ENCODE data around the gene IFIT3. TPM values are rescaled to one million over a fixed set of nuclear protein-coding genes. Genes with fewer than 3 reads are reported as not detected.
A peak's percentile ranks its signal among the peaks of the same experiment; 100 is the strongest.
"Not testable (repeated sequence)": the region's sequence is repeated elsewhere in the genome, so short reads cannot be mapped to it uniquely, and the experiment has no call there.

IFIT3 gene
- total RNA-seq, 1 experiment from 2014 or later, result 0.55 TPM

DNA sequence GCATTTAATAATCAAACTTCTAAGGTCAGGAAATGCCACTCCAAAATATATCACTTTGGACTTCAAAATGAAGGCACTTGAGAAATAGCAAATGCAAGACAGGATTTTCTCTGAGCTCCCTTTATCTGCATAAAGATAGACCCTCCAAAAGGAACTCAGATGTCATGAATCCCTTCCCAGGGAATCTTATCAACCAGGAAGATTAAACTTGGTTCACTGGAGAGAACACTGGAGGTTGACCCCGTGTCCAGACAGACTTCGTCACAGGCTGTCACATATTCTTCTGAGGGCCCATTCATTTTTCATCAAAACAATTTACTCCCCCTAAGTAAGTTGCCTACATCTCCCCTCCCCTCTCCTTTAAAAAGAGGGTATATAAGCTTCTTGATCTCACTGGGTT, 21.2 kb downstream of the IFIT3 start:
- Mint-ChIP-seq H3K27ac (no peak overlapping the region; a peak in 1 of 7 replicates), H3K36me3 (ENCODE audit: insufficient read depth in 1 of 3, low read depth in 3 of 3) (peaks cover 0 to 7% (median 4%) of the 10 kb centered on the region in 3 experiments; a peak in 4 of 7 replicates), H3K4me1 (peaks cover 63 to 66% of the 10 kb centered on the region in 2 experiments), H3K4me3 (no peak overlapping the region), H3K9me3 (peaks cover 2 to 5% of the 10 kb centered on the region in 2 experiments; a peak in 3 of 5 replicates), H3K27me3 (ENCODE audit: low read depth) (no peaks in the 10 kb centered on the region)
- Histone ChIP-seq H3K23me2 (ENCODE audit: insufficient read length, low read depth, low read length, poor library complexity, severe bottlenecking) (no peaks in the 10 kb centered on the region), H2BK12ac (ENCODE audit: insufficient read length, low read depth, low read length) (no peak overlapping the region), H2BK120ac (ENCODE audit: low read depth, low read length, poor library complexity, severe bottlenecking) (no peak overlapping the region), H3K9me3 (ENCODE audit: control insufficient read depth, low read depth, low read length) (no peaks in the 10 kb centered on the region), H2AK5ac (ENCODE audit: insufficient read length, low read length) (no peak overlapping the region), H4K20me1 (ENCODE audit: control insufficient read depth, insufficient read depth, insufficient read length) (no peaks in the 10 kb centered on the region), H2BK15ac (ENCODE audit: low read depth, low read length) (no peak overlapping the region), H3K4me2 (ENCODE audit: insufficient read depth, insufficient read length, low read length) (no peak overlapping the region), H3K56ac (ENCODE audit: insufficient read length, low read depth, low read length) (no peak overlapping the region), H3K27me3 (ENCODE audit: insufficient read depth, low read length) (no peaks in the 10 kb centered on the region), H3K18ac (ENCODE audit: insufficient read length, low read depth, low read length) (no peak overlapping the region), H2BK5ac (ENCODE audit: insufficient read length, low read length) (no peak overlapping the region), H3K4ac (ENCODE audit: low read depth, low read length) (no peak overlapping the region), H3K14ac (ENCODE audit: insufficient read depth, low read length) (no peak overlapping the region), H2AFZ (ENCODE audit: low read length) (no peak overlapping the region), H3T11ph (ENCODE audit: low read length) (no peak overlapping the region), H3K27ac (ENCODE audit: insufficient read length, low read depth, low read length) (no peak overlapping the region), H4K8ac (replicated peaks; ENCODE audit: insufficient read length, low read depth, low read length) (no peak overlapping the region), H3K79me1 (ENCODE audit: insufficient read depth, low read depth, low read length, poor library complexity, severe bottlenecking) (no peaks in the 10 kb centered on the region), H2BK20ac (ENCODE audit: low read depth, low read length, poor library complexity, severe bottlenecking) (no peak overlapping the region), H4K5ac (ENCODE audit: insufficient read length, low read depth, low read length) (no peak overlapping the region), H3K79me2 (ENCODE audit: insufficient read depth, low read length) (no peaks in the 10 kb centered on the region), H4K91ac (ENCODE audit: insufficient read length, low read depth, low read length) (no peak overlapping the region), H3K23ac (ENCODE audit: insufficient read length, low read depth, low read length) (no peak overlapping the region), H3K4me1 (ENCODE audit: insufficient read depth, low read length) (peaks cover 22% of the 10 kb centered on the region), H3K9ac (ENCODE audit: extremely low read depth, insufficient read length, low read length) (no peak overlapping the region)
- DNase-seq, result no peak
- TF ChIP-seq, protein P1, sequence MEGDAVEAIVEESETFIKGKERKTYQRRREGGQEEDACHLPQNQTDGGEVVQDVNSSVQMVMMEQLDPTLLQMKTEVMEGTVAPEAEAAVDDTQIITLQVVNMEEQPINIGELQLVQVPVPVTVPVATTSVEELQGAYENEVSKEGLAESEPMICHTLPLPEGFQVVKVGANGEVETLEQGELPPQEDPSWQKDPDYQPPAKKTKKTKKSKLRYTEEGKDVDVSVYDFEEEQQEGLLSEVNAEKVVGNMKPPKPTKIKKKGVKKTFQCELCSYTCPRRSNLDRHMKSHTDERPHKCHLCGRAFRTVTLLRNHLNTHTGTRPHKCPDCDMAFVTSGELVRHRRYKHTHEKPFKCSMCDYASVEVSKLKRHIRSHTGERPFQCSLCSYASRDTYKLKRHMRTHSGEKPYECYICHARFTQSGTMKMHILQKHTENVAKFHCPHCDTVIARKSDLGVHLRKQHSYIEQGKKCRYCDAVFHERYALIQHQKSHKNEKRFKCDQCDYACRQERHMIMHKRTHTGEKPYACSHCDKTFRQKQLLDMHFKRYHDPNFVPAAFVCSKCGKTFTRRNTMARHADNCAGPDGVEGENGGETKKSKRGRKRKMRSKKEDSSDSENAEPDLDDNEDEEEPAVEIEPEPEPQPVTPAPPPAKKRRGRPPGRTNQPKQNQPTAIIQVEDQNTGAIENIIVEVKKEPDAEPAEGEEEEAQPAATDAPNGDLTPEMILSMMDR (conservative IDR thresholded peaks at IDR 0.05), result no peak
- WGBS (ENCODE audit: extremely low coverage, insufficient read length, low lambda C conversion rate), result no CpG with 5 or more reads among the region's 2 CpGs

DNA sequence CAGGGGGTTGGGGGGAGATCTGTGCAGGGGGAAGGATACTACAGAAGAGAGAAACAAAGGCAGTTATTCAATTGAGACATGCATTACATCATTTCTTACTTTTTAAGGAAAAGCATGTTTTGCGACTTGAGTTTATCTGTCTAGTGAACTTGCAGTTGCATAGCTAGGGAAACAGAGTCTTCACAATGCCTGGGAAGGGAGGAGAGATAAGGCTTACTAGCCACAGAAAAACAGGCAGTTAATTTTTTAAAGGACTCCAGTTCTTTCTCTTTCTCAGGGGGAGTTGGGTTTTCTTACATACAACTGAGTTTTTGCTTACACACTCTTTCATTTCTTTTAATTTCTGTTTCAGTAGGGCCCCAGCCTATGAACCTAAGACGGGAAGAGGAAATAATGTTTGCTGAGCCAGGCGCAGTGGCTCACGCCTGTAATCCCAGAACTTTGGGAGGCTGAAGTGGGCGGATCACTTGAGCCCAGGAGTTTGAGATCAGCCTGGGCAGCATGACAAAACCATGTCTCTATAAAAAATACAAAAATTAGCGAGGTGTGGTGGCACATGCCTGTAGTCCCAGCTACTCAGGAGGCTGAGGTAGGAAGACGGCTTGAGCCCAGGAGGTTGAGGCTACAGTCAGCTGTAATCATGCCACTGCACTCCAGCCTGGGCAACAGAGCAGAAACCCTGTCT, 23.0 kb downstream of the IFIT3 start:
- H3K4ac ChIP-seq (ENCODE audit: low read depth, low read length); H4K91ac ChIP-seq (ENCODE audit: insufficient read length, low read depth, low read length); H3K27ac ChIP-seq (ENCODE audit: insufficient read length, low read depth, low read length); H2AK5ac ChIP-seq (ENCODE audit: insufficient read length, low read length); H2BK5ac ChIP-seq (ENCODE audit: insufficient read length, low read length); H3K56ac ChIP-seq (ENCODE audit: insufficient read length, low read depth, low read length); H3K18ac ChIP-seq (ENCODE audit: insufficient read length, low read depth, low read length); H3K27me3 Mint-ChIP-seq (ENCODE audit: low read depth); H3K14ac ChIP-seq (ENCODE audit: insufficient read depth, low read length); H3K9ac ChIP-seq (ENCODE audit: extremely low read depth, insufficient read length, low read length); H2BK120ac ChIP-seq (ENCODE audit: low read depth, low read length, poor library complexity, severe bottlenecking); H2BK15ac ChIP-seq (ENCODE audit: low read depth, low read length); H3K27me3 ChIP-seq (ENCODE audit: insufficient read depth, low read length); H3K23ac ChIP-seq (ENCODE audit: insufficient read length, low read depth, low read length); H3T11ph ChIP-seq (ENCODE audit: low read length); H2BK12ac ChIP-seq (ENCODE audit: insufficient read length, low read depth, low read length); H4K5ac ChIP-seq (ENCODE audit: insufficient read length, low read depth, low read length); H3K4me3 Mint-ChIP-seq; H4K20me1 ChIP-seq (ENCODE audit: control insufficient read depth, insufficient read depth, insufficient read length); H3K79me2 ChIP-seq (ENCODE audit: insufficient read depth, low read length); H3K4me2 ChIP-seq (ENCODE audit: insufficient read depth, insufficient read length, low read length); H2AFZ ChIP-seq (ENCODE audit: low read length); H3K23me2 ChIP-seq (ENCODE audit: insufficient read length, low read depth, low read length, poor library complexity, severe bottlenecking); DNase-seq; H3K79me1 ChIP-seq (ENCODE audit: insufficient read depth, low read depth, low read length, poor library complexity, severe bottlenecking); H2BK20ac ChIP-seq (ENCODE audit: low read depth, low read length, poor library complexity, severe bottlenecking); H3K9me3 ChIP-seq (ENCODE audit: control insufficient read depth, low read depth, low read length); H4K8ac ChIP-seq (replicated peaks; ENCODE audit: insufficient read length, low read depth, low read length): not testable (repeated sequence)
- Mint-ChIP-seq H3K36me3 (ENCODE audit: insufficient read depth in 1 of 3, low read depth in 3 of 3) (peaks cover 0 to 10% (median 9%) of the 10 kb centered on the region in 3 experiments; a peak in 4 of 7 replicates), H3K27ac (peak overlapping the region; percentile 30 to 88 (median 51); a peak in 6 of 7 replicates), H3K9me3 (peaks cover 2 to 12% of the 10 kb centered on the region in 2 experiments; a peak in 3 of 5 replicates), H3K4me1 (peaks cover 55 to 59% of the 10 kb centered on the region in 2 experiments)
- H3K4me1 ChIP-seq (ENCODE audit: insufficient read depth, low read length), result peaks cover 22% of the 10 kb centered on the region
- WGBS (ENCODE audit: extremely low coverage, insufficient read length, low lambda C conversion rate), result no CpG with 5 or more reads among the region's 7 CpGs

Data from H9 (cell line).